Measurements from ENCODE around the gene CNGA3. TPM values are rescaled to one million over a fixed set of nuclear protein-coding genes. Genes with fewer than 3 reads are reported as not detected.

The CNGA3 gene
- total and polyA plus RNA-seq, 8 donors = 0.12 to 6.4 (median 0.14) TPM; not detected in 3

- Histone ChIP-seq H3K4me1 (peaks cover 10 to 22% (median 14%) of the 10 kb centered on the region in 4 donors), H3K27ac (no peak overlapping the region), H3K27me3 (peaks cover 14 to 63% (median 38%) of the 10 kb centered on the region in 3 donors), H3K9me3 (peaks cover 0 to 19% (median 4%) of the 10 kb centered on the region in 4 donors), H3K36me3 (no peaks in the 10 kb centered on the region), H3K4me3 (no peak overlapping the region)
- 76 to 97% (median 90%) methylated on average over 1 of the region's 1 CpG for WGBS, 5 donors
- TF ChIP-seq POLR2AphosphoS5 (IDR thresholded peaks at IDR 0.05) (no peak), POLR2A (IDR thresholded peaks at IDR 0.05) (no peak), EP300 (IDR thresholded peaks at IDR 0.05) (no peak)
- TF ChIP-seq, protein P1, sequence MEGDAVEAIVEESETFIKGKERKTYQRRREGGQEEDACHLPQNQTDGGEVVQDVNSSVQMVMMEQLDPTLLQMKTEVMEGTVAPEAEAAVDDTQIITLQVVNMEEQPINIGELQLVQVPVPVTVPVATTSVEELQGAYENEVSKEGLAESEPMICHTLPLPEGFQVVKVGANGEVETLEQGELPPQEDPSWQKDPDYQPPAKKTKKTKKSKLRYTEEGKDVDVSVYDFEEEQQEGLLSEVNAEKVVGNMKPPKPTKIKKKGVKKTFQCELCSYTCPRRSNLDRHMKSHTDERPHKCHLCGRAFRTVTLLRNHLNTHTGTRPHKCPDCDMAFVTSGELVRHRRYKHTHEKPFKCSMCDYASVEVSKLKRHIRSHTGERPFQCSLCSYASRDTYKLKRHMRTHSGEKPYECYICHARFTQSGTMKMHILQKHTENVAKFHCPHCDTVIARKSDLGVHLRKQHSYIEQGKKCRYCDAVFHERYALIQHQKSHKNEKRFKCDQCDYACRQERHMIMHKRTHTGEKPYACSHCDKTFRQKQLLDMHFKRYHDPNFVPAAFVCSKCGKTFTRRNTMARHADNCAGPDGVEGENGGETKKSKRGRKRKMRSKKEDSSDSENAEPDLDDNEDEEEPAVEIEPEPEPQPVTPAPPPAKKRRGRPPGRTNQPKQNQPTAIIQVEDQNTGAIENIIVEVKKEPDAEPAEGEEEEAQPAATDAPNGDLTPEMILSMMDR (IDR thresholded peaks at IDR 0.05) = no peak
- DNase-seq = peak in 1 of 2 donors; percentile 24
- intact Hi-C loops (cut with DNase I; ENCODE audit: low total_unique reads) = no loop called here
These were observed 4.2 kb downstream of the CNGA3 start for GRCh38 chr2:98350411-98350810.

DNA sequence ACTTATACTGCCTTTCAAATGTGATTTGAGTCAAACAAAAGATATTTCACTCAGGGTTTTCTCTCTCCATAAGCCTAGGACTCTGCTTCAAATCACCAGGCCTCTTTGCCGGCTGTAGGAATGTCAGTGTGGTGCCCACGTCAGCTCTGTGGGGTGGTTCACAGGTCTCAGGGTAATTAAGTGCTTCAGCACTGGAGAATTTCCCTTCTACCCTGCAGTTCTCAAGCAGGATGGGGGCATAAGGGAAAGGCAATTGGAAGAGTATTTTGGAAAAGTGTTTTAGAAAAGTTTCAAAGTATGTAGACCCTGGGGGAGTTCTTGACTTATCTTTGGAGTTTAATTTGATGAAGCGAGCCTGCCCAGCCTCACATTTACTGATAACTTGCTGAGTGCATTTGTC is 9.6 kb downstream of the CNGA3 start:
- H3K27ac ChIP-seq = no peak overlapping the region
- intact Hi-C loops (cut with DNase I; ENCODE audit: low total_unique reads) = no loop called here
- H3K27me3 ChIP-seq = peaks cover 0 to 12% (median 0%) of the 10 kb centered on the region in 3 donors
- H3K36me3 ChIP-seq = no peaks in the 10 kb centered on the region
- H3K4me1 ChIP-seq = no peaks in the 10 kb centered on the region
- 61 to 71% (median 66%) methylated on average over 3 of the region's 3 CpGs for WGBS, 5 donors
- peaks cover 0 to 12% (median 4%) of the 10 kb centered on the region in 4 donors for H3K9me3 ChIP-seq
- TF ChIP-seq, protein P1 (IDR thresholded peaks at IDR 0.05) = no peak
- TF ChIP-seq POLR2AphosphoS5 (IDR thresholded peaks at IDR 0.05) (no peak), POLR2A (IDR thresholded peaks at IDR 0.05) (no peak), EP300 (IDR thresholded peaks at IDR 0.05) (no peak)
- H3K4me3 ChIP-seq = no peak overlapping the region
- DNase-seq = no peak

GRCh38 chr2:98356729-98357128 is 10.5 kb downstream of the CNGA3 start:
- Histone ChIP-seq H3K36me3 (no peaks in the 10 kb centered on the region), H3K4me1 (no peaks in the 10 kb centered on the region), H3K4me3 (no peak overlapping the region), H3K27ac (no peak overlapping the region), H3K9me3 (peaks cover 0 to 7% (median 2%) of the 10 kb centered on the region in 4 donors), H3K27me3 (peaks cover 0 to 7% (median 0%) of the 10 kb centered on the region in 3 donors)
- TF ChIP-seq EP300 (IDR thresholded peaks at IDR 0.05) = no peak
- TF ChIP-seq, protein P1 (IDR thresholded peaks at IDR 0.05) = no peak
- no peak for TF ChIP-seq POLR2A (IDR thresholded peaks at IDR 0.05)
- no peak for TF ChIP-seq POLR2AphosphoS5 (IDR thresholded peaks at IDR 0.05)
- DNase-seq = no peak
- WGBS, 5 donors = 38 to 62% (median 44%) methylated on average over 7 of the region's 7 CpGs
- intact Hi-C loops (cut with DNase I; ENCODE audit: low total_unique reads) = no loop called here

- no peaks in the 10 kb centered on the region for H3K4me1 ChIP-seq
- DNase-seq = no peak
- H3K27me3 ChIP-seq = no peaks in the 10 kb centered on the region
- WGBS, 5 donors = 65 to 79% (median 66%) methylated on average over 3 of the region's 3 CpGs
- no peak for TF ChIP-seq POLR2A (IDR thresholded peaks at IDR 0.05)
- TF ChIP-seq, protein P1 (IDR thresholded peaks at IDR 0.05) = no peak
- no peak for TF ChIP-seq POLR2AphosphoS5 (IDR thresholded peaks at IDR 0.05)
- TF ChIP-seq EP300 (IDR thresholded peaks at IDR 0.05) = no peak
- H3K27ac ChIP-seq = no peak overlapping the region
- H3K9me3 ChIP-seq = peaks cover 0 to 7% (median 2%) of the 10 kb centered on the region in 4 donors
- intact Hi-C loops (cut with DNase I; ENCODE audit: low total_unique reads) = no loop called here
- no peak overlapping the region for H3K4me3 ChIP-seq
- no peaks in the 10 kb centered on the region for H3K36me3 ChIP-seq
These were observed 11.6 kb downstream of the CNGA3 start for GRCh38 chr2:98357849-98358248.
